Measurements from ENCODE around the gene LRRC75A. TPM values are rescaled to one million over a fixed set of nuclear protein-coding genes. Genes with fewer than 3 reads are reported as not detected.
A peak's percentile ranks its signal among the peaks of the same experiment; 100 is the strongest.
"Not testable (repeated sequence)": the region's sequence is repeated elsewhere in the genome, so short reads cannot be mapped to it uniquely, and the experiment has no call there.

Gene LRRC75A
- total and polyA plus RNA-seq, 2 donors (not counting 3 experiments of a cell fraction or from before 2014, with no cell fraction given): 3.7 to 6.1 TPM

- TF ChIP-seq CTCF (IDR thresholded peaks at IDR 0.05; ENCODE audit: extremely low read depth in 1 of 2, insufficient read depth in 1 of 2, low read depth in 1 of 2, low read length in 2 of 2) (no peak), MYC (IDR thresholded peaks at IDR 0.05; ENCODE audit: low read depth, low read length) (no peak), POLR2A (IDR thresholded peaks at IDR 0.05; ENCODE audit: low read depth, low read length) (peak; percentile 74)
- DNase-seq (ENCODE audit: low read depth, low spot score) (no peak), FAIRE-seq (no peak)
- H3K27me3 ChIP-seq (ENCODE audit: control insufficient read depth in 2 of 2, insufficient read depth in 2 of 2, low read length in 2 of 2): no peaks in the 10 kb centered on the region
- no peaks in the 10 kb centered on the region for H3K9me3 ChIP-seq (replicated peaks; ENCODE audit: control insufficient read depth, insufficient read depth, low read length)
- intact Hi-C loops (cut with micrococcal nuclease) (loop anchor here (2.0 kb wide), 1 partner anchor 54 kb away; no protein-coding TSS in a partner anchor), dilution Hi-C loops (cut with MboI; ENCODE audit: extremely low pct_ligation_motif_present, low sequenced_read_pairs) (no loop called here)
- H3K9ac ChIP-seq (replicated peaks; ENCODE audit: extremely low read depth, insufficient read depth, low read length): peak overlapping the region; percentile 88
- H2AFZ ChIP-seq (ENCODE audit: low read depth, low read length): no peak overlapping the region
- H3K4me1 ChIP-seq (ENCODE audit: control insufficient read depth, extremely low read depth, insufficient read depth, low read length): peaks cover 35% of the 10 kb centered on the region
- peak overlapping the region; percentile 67 for H3K4me2 ChIP-seq (ENCODE audit: insufficient read depth, low read length)
- H3K79me2 ChIP-seq (ENCODE audit: control insufficient read depth, insufficient read depth, low read length): peaks cover 48% of the 10 kb centered on the region
- H3K9me1 ChIP-seq (replicated peaks; ENCODE audit: control insufficient read depth, extremely low read depth, insufficient read depth, low read length): no peaks in the 10 kb centered on the region
- peak overlapping the region in 2 of 3 experiments; percentile 12 to 97 for H3K4me3 ChIP-seq (replicated peaks in 1 of 3; ENCODE audit: insufficient read depth in 1 of 3, low read depth in 1 of 3, low read length in 3 of 3)
- peaks cover 30 to 37% of the 10 kb centered on the region in 2 experiments for H3K36me3 ChIP-seq (ENCODE audit: control insufficient read depth in 2 of 2, extremely low read depth in 1 of 2, insufficient read depth in 2 of 2, low read length in 2 of 2)
- no TSS peak for BruUV-seq (replicated peaks)
- CTCF ChIA-PET: interaction anchor here (1.1 to 4.5 kb wide), 7 partner anchors 11 to 88 kb away, joined by 3 to 33 read pairs (median 6); partner anchors contain the start of gene CENPV
- POLR2A ChIA-PET: interaction anchor here (0.5 to 1.1 kb wide), 3 partner anchors 11 to 211 kb away, joined by 3 to 19 read pairs (median 4); partner anchors contain the start of gene UBB
- peaks cover 11% of the 10 kb centered on the region for H4K20me1 ChIP-seq (replicated peaks; ENCODE audit: control insufficient read depth, extremely low read depth, insufficient read depth, low read length)
- peak overlapping the region; percentile 5 for H3K27ac ChIP-seq (ENCODE audit: insufficient read depth, low read depth, low read length)
Observed at GRCh38 chr17:16440901-16441629, 50.9 kb downstream of the LRRC75A start.

GRCh38 chr17:16440354-16440753 is 51.6 kb downstream of the LRRC75A start:
- peak overlapping the region; percentile 67 for H3K27ac ChIP-seq (ENCODE audit: insufficient read depth, low read depth, low read length)
- H3K4me1 ChIP-seq (ENCODE audit: control insufficient read depth, extremely low read depth, insufficient read depth, low read length): peaks cover 35% of the 10 kb centered on the region
- intact Hi-C loops (cut with micrococcal nuclease): loop anchor here (2.0 kb wide), 1 partner anchor 54 kb away; no protein-coding TSS in a partner anchor
- H4K20me1 ChIP-seq (replicated peaks; ENCODE audit: control insufficient read depth, extremely low read depth, insufficient read depth, low read length): peaks cover 11% of the 10 kb centered on the region
- H3K9me1 ChIP-seq (replicated peaks; ENCODE audit: control insufficient read depth, extremely low read depth, insufficient read depth, low read length); H2AFZ ChIP-seq (ENCODE audit: low read depth, low read length); BruUV-seq (replicated peaks); H3K9me3 ChIP-seq (replicated peaks; ENCODE audit: control insufficient read depth, insufficient read depth, low read length); H3K27me3 ChIP-seq (ENCODE audit: control insufficient read depth in 2 of 2, insufficient read depth in 2 of 2, low read length in 2 of 2); dilution Hi-C loops (cut with MboI; ENCODE audit: extremely low pct_ligation_motif_present, low sequenced_read_pairs); DNase-seq (ENCODE audit: low read depth, low spot score); FAIRE-seq: not testable (repeated sequence)
- H3K79me2 ChIP-seq (ENCODE audit: control insufficient read depth, insufficient read depth, low read length): peaks cover 48% of the 10 kb centered on the region
- H3K4me2 ChIP-seq (ENCODE audit: insufficient read depth, low read length): peak overlapping the region; percentile 67
- peak overlapping the region; percentile 88 for H3K9ac ChIP-seq (replicated peaks; ENCODE audit: extremely low read depth, insufficient read depth, low read length)
- peak overlapping the region; percentile 77 to 97 (median 89) for H3K4me3 ChIP-seq (replicated peaks in 1 of 3; ENCODE audit: insufficient read depth in 1 of 3, low read depth in 1 of 3, low read length in 3 of 3)
- ChIA-PET CTCF (interaction anchor here (1.1 to 4.5 kb wide), 5 partner anchors 11 to 82 kb away, joined by 3 to 33 read pairs (median 14); no protein-coding TSS in a partner anchor), POLR2A (interaction anchor here (0.9 kb wide), 1 partner anchor 60 kb away, joined by 5 read pairs; the partner anchor contains the start of gene UBB)
- peaks cover 28 to 36% of the 10 kb centered on the region in 2 experiments for H3K36me3 ChIP-seq (ENCODE audit: control insufficient read depth in 2 of 2, extremely low read depth in 1 of 2, insufficient read depth in 2 of 2, low read length in 2 of 2)

Data from endothelial cell of umbilical vein (primary cell).